ENCODE data around the gene FN1. TPM values are rescaled to one million over a fixed set of nuclear protein-coding genes. Genes with fewer than 3 reads are reported as not detected.
A peak's percentile ranks its signal among the peaks of the same experiment; 100 is the strongest.

FN1 gene
- total and polyA plus RNA-seq, 2 donors (not counting 1 experiment from before 2014, with no cell fraction given), result 0.05 TPM; not detected in 1

DNA sequence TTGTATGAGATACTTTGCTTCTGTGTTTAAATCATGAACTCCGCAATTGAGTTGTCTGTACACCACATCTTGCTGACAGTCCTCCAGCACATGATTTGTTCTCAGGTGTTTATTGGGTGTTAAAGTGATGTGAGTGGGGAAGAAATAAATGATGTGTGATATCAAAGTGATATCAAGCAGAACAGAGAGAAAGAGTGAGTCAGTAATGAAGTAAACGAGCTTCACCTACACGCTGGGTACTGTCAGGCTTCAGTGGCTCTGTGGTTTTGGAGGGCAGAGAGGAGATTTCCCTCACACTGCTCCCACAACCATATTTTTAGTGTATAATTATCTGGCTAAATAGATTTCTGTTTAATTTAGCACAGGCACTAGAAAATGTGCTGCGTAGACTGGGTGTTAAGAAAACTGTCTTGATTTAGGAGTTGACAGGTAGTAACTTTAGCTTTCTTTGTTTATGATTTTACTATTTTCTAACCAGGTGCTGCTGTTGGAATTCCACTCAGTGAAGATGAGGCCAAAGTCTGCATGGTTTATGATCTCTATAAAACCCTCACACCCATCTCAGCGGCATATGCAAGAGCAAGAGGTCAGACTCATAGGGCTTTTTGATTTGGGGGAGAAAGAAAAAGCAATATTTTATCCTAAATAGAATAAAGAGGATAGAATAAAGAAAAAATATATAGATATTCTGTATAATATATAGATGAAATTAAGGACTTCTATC is 102.8 kb downstream of the FN1 start:
- CTCF ChIA-PET, result interaction anchor here (1.0 kb wide), 1 partner anchor 21 kb away, joined by 3 read pairs; the partner anchor contains the start of gene ATIC
- peak overlapping the region; percentile 32 for H3K4me2 ChIP-seq (replicated peaks; ENCODE audit: low read depth, low read length, poor library complexity, severe bottlenecking)
- H4K20me1 ChIP-seq (ENCODE audit: control insufficient read depth, insufficient read depth, low read length, poor library complexity, severe bottlenecking), result peaks cover 4% of the 10 kb centered on the region

More for the DNA sequence above, 102.8 kb downstream of the FN1 start:
- H3K4me1 Mint-ChIP-seq, result peaks cover 16% of the 10 kb centered on the region
- no peaks in the 10 kb centered on the region for H3K9me3 Mint-ChIP-seq (ENCODE audit: insufficient read depth)
- intact Hi-C loops (cut with micrococcal nuclease), result no loop called here
- peak overlapping the region; percentile 42 for H3K4me3 Mint-ChIP-seq
- POLR2A ChIA-PET, result no interaction called here
- whole genome bisulfite sequencing (ENCODE audit: insufficient coverage), result no CpG with 5 or more reads among the region's 5 CpGs
- H3K27ac Mint-ChIP-seq, result peak overlapping the region; percentile 57
- Histone ChIP-seq H3K79me2 (ENCODE audit: control insufficient read depth, insufficient read depth, low read length) (peaks cover 22% of the 10 kb centered on the region), H3K4me3 (ENCODE audit: control extremely low read depth in 1 of 5, extremely low read depth in 1 of 5, insufficient read depth in 1 of 5, low read depth in 2 of 5, low read length in 4 of 5) (no peak overlapping the region), H3K27me3 (replicated peaks in 1 of 4; ENCODE audit: control extremely low read depth in 1 of 4, control insufficient read depth in 3 of 4, insufficient read depth in 4 of 4, low read length in 3 of 4) (no peaks in the 10 kb centered on the region), H3K4me1 (ENCODE audit: control insufficient read depth in 2 of 2, insufficient read depth in 2 of 2, low read length in 2 of 2) (peaks cover 6 to 9% of the 10 kb centered on the region in 2 donors), H2AFZ (ENCODE audit: insufficient read depth, low read depth, low read length, poor library complexity, severe bottlenecking) (no peak overlapping the region), H3K36me3 (replicated peaks in 1 of 2; ENCODE audit: control extremely low read depth in 1 of 2, control insufficient read depth in 1 of 2, extremely low read depth in 1 of 2, insufficient read depth in 2 of 2, low read length in 1 of 2) (peaks cover 10 to 70% of the 10 kb centered on the region in 2 experiments), H3K27ac (ENCODE audit: low read length in 2 of 2) (peak overlapping the region in 1 of 2 donors; percentile 37), H3K9me3 (ENCODE audit: control extremely low read depth in 1 of 3, control insufficient read depth in 2 of 3, insufficient read depth in 1 of 3, low read length in 2 of 3) (no peaks in the 10 kb centered on the region), H3K9ac (ENCODE audit: low read length) (peak overlapping the region; percentile 30)
- H3K27me3 Mint-ChIP-seq, result no peaks in the 10 kb centered on the region
- ATAC-seq (ENCODE audit: low read depth) (peak; percentile 79), DNase-seq (peak; percentile 25)
- TF ChIP-seq CTCF (IDR thresholded peaks at IDR 0.05) (no peak), EZH2 (IDR thresholded peaks at IDR 0.05; ENCODE audit: borderline replicate concordance, insufficient read depth, low read depth, low read length, poor library complexity, severe bottlenecking) (no peak)
